Tongue (tissue), 2 donors: ENCODE data around the gene EFCAB6. TPM values are rescaled to one million over a fixed set of nuclear protein-coding genes. Genes with fewer than 3 reads are reported as not detected.
A peak's percentile ranks its signal among the peaks of the same experiment; 100 is the strongest.

Experiments
- DNase-seq: peaks from one replicate; pipeline ENCODE4 v3.0.0-alpha.2; 2015
- total RNA-seq: library from RNA; depleted of rRNA; stranded (reverse); fragments of >200 nt; gene quantifications from one replicate; pipeline ENCODE4 v1.2.3, GENCODE V29; 2014

The EFCAB6 gene
- total RNA-seq, 1 donor from 2014 or later, result 4.7 TPM

DNA sequence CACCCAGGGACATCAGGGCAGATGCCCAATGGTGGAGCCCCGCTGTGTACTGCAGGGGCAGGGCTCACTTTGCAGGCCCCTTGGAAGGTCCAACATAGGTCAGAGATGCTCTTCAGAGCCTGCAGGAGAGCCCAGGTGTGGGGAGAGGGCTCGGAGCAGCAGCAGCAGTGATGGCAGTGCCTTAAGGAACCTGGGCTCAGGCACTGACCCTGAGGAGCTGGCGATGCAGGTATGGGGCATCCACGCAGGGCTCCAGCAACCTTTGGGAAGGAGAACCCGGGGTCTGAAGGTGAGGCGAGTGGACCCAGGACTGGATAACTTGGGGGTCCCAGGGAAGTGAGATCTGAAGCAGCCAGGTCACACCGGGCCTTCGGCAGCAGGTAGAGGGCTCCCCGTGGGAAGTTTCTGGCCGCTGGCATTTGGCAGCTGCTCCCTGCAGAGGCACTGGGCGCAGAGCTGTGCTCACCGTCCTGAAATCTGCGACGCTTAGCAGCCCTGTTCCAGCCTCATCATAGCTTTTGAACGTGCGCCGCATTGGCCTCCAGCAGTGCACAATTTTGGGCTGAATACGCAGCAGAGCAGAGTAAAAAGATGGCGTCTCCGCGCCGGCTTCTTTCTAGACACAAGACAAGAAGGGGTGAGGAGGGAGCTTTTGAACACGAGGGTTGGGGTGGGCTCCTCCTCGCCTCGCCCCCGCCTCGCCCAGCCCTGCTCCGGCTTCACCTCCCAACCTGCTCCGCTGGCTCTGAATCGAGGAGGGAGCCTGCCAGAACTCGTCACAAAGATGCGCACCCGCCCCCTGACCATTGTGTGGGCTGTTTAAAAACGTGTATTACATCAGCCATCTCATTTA lies 281.5 kb downstream of the EFCAB6 start:
- DNase-seq, result peak; percentile 37

DNA sequence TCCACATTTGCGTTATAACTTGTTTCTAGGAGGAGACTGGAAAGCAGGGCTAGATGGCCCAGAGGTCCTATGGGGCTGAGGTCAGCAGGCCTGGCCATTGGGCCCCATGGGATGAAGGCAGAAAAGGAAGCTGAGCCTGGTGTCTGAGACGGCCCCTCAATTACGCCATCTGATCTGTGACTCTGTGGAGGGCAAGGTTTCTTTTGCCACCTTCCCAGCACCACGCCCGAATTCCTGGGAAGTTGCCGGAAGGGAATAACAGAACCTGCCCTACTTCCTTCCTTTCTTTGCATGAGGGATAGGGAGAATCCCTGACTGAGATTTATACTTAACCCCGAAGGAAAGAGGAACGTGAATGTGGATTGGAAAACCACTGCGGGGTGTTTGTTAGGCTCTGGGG lies 282.2 kb downstream of the EFCAB6 start:
- no peak for DNase-seq

DNA sequence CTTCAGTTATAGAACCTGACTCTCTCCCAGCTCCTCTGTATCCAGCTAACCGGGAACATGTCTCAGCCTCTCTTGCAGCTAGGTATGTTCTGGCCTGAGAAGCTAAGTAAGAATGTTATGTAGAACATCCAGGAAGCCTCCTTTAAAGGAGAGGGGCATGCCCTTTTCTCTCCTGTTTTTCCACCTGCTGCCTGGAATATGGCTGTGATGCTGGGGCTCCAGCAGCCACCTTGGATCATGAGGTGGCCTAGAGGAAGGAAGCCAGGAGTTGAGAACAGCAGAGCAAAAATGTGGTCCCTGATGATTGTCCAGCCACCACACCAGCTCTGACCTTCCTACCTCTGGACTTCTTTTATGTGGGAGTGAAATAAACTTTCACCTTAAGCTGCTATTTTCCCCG lies 282.6 kb downstream of the EFCAB6 start:
- no peak for DNase-seq

DNA sequence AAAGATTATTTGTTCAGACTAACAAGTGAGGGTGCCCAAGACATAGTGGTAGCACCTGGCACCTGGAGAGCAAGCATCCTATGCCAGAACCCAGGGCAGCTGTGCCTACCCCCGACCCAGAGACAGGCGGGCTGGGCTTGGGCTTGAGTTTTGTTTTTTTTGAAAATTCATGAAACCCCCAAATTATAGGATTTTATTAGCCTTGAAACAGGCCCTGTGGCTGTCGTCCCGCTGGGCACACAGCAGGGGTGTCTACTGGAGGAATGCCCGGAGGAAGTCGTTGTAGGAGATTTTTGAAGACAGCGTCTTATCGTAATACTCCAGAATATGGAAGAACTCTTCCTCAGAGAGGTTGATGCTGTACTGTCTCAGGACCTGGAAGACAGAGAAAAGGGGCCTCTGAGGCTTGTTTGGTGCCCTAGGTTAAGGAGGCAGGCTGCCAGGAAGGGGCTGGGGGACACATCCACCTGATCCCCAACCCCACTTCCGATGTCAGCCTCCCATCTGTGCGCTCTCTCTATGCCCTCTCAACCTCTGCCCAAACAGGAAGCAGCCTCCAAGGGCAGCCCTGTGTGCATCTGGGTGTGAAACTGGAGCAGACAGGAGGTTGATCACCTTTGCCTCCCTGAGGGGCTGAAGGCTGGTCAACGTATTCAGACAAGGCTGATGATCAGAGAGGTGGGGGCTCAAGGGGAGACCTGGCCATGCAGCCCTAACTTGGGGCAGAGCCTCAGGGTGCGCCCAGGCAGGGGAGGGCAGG lies 283.3 kb downstream of the EFCAB6 start:
- no peak for DNase-seq

DNA sequence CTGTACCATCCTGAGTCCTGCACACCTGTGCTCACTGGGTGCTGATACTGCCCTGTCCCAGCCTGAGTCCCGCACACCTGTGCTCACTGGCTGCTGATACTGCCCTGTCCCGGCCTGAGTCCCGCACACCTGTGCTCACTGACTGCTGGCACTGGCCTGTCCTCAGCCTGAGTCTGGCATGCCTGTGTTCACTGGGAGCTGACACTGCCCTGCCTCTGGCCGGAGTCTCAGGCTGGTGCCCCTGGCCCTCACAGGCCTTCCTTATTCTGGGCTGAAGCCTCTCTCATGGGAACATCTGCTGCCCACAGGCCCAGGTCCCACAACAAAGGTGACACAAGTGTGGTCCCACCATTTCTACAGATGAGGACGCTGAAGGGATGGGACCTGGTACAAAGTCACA lies 285.2 kb downstream of the EFCAB6 start:
- DNase-seq, result no peak

DNA sequence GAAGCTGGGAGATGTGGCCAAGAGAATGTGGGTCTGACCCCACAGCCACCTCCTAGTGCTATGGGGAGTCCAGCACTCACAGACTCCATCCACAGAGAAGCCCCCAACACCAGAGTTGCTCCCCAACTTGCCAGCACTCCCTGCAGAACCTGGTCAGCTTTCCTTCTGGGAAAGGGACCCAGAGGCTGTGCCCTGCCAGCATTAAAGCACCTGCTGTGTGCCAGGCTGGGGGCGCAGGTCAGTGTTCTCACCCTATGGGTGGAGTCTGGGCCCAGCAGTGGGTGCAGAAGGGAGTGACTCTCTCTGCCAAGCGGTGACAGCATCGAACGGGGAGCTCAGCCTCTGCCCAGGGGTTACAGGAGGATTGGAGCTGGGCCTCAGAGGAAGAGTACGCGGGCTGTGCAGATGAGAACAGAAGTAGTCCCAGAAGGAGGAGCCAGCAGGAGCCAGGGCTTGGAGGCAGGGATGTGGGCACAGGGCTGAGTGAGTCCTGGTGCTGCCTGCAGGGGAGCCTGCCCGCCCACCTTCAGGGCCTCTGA lies 285.9 kb downstream of the EFCAB6 start:
- DNase-seq, result no peak

DNA sequence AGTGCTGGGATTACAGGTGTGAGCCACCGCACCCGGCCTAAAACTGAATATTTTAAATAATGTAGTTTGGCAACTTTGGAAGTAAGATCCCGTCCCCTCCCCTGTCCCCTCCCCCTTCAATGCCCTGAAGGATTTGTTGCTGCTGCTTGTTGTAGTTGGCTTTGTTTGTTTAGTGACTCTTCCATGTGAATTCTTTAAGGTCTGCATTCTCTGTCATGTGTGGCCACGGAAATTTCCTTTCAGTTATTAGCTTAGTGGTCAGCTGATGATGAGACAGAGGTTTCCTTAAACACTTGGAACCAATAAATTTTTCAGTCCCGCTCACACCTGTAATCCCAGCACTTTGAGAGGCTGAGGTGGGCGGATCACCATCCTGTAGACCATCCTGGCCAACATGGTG lies 290.4 kb downstream of the EFCAB6 start:
- no peak for DNase-seq

DNA sequence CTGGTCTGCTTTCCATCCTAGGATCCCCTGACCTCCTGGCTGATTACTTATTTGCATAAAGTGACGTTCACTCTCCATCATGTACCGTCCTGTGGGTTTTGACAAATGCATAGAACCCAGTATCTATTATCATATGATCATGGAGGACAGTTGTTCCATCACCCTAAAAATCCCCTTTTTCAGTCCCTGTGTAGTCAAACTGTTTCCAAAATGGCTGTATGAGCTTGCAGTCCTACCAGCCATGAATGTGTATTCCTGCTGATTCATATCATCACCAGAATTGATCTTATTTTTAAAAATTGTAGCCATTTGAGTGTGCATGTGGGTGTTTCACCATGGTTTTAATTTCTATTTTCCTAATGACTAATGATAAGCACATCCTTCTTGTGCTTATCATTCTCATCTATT lies 291.5 kb downstream of the EFCAB6 start:
- DNase-seq, result no peak

DNA sequence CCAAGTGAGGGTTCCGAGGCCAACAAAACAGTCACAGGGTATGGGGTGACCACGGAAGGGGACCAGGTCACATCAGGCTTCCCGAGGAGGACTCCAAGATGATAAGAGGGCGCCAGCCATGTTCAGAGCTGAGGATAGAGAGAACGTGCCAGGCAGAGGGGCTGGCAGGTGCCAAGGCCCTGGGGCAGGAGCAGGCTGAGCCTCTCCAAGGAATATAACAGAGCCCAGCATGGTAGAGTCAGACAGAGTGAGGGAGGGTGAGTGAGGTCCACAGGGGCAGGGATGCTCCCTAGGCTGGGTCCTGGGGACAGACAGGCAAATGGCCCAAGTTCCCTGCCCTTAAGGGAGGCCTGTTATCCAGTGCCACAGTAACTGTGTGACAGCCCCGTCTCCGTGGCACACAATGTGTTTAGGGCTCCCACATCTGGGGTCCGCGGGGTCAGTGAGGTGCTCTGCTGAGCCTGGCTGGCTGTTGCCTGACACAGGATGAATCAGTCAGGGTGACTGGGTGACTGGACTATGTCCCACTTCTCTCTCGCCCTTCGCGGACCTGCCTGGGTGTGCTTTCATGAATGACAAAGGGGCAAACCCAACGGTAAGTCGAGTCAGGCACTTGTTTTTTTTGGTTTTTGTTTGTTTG lies 295.0 kb downstream of the EFCAB6 start:
- no peak for DNase-seq

DNA sequence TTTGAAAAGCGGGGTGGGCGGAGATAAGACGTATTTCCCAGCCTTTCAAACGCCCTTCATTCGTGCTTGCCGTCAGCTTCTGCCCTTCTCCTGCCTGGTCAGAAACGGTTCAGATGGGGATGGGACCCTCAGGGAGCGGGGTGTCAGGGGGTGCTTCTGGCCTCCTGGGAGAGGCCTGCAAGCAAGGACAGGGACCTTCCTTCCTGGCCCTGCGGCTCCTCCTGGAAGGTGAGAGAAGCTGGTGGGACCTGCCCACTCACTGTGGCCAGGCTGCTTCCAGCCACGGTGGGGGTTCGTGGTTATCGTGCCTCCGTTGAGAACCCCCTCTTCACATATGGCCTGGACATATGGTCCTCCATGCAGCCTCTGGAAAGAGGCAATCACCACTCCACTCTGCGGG lies 295.7 kb downstream of the EFCAB6 start:
- DNase-seq, result no peak

DNA sequence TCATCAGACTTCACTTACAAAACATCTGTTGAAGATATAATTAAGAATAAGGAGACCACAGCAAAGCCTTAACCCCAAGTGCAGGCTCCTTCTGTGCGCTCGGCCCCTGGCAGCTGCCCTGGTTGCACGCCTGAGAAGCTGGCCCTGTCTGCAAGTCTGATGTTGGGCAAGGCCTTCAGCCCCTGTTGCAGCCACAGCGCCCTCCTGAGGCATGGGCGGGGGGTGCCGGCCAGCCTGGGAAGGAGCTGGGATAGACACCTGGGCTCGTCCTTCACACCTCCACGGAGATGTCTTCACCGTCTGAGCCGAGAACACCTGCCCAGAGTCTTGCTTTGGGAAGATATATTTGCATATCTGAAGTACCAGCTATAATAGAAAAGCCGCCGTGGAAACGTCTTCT lies 296.2 kb downstream of the EFCAB6 start:
- DNase-seq, result no peak

DNA sequence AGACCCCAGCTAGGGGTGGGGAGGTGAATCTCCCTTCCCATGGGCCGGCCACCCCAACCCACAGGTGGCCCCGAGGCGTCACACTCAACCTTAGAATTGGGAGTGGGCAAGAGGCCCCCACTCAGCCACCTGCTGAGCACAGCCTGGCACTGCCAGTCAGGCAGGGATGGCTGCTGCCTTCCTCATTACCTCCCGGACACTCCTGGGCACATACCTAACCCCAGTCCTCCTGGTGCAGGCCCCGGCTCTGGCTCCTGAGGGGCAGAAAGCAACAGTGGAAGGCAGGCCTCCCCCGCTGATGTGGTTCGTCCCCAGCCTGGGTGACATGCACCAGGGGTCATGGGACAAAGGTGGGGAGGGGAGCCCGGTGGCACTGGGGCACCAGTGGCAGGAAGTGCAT lies 296.7 kb downstream of the EFCAB6 start:
- no peak for DNase-seq

DNA sequence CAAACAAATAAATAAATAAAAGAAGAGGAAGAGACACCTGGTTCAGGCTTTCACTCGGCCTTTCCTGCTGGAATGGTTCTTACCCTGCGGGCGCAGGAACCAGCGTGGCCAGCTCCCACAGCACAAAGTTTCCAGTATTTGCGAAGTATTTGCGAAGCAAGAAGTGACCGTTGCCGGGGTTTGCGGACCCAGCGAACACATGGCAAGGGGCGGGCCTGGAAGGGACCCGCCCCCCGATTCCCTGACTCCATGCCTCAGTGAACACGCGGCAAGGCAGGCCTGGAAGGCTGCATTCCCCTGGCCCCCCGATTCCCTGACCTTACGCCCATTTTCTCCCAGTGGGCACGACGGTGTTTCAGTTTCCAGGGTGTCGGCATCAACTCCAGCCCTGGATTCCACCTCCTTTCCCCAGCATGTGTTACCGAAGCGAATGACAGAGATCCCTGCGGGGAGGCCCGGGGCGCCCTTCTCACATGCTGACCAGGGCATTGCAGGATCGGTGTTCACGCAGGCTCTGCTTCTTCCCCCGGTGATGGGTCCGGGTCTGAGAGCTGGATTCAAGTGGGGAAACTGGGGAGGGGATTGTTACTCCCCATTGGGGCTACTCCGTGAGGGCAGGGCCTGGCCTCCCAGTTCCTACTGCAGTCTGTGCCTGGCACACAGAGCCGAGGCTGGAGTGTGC lies 297.5 kb downstream of the EFCAB6 start:
- no peak for DNase-seq

DNA sequence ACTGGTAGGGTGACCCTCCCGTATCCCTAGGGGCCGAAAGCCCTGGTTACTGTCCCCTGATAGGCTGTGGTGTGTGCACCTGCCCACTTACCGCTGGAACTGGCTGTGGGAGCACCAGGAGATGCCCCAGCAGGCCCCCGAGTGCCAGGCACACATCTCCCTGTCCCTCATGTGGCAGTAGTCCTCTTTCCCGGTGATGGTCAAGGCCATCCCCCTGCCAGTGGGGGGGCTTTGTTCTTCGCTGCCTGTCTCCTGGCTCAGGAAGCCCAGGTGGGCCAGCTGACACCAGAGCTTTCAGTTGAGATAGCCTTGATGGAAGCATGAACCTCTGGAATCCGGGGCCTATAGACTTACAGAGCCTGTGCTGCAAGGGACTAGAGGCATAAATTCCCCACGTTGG lies 299.8 kb downstream of the EFCAB6 start:
- no peak for DNase-seq

DNA sequence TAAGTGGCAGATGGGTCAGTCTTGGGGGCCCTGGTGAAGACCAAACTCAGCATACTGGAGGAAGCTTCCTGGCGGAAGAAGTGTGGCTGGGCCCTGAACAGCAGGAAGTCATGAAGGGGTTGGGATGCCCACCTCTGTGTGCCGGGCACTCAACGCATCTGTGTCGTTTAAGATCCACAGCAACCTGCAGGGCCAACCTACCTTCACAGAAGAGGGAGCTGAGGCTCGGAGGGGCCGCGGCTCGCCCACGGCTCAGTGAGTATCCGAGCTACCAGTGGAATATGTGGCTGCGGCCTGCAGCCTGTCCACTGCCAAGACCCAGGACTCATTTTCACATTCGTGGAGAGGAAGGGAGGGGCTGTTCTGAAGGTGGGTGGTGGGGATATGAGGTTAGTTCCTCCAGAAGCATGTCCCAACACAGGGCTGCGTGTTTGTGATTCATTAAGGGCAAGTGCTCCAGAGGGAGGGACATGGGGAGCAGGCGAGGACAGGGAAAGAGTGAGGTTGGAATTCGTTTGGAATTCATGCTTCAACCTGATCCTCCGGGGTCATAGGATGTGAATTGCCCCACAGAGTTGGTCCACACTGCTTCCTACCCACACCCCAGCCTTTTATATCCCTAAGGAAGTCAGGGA lies 300.7 kb downstream of the EFCAB6 start:
- DNase-seq, result no peak

DNA sequence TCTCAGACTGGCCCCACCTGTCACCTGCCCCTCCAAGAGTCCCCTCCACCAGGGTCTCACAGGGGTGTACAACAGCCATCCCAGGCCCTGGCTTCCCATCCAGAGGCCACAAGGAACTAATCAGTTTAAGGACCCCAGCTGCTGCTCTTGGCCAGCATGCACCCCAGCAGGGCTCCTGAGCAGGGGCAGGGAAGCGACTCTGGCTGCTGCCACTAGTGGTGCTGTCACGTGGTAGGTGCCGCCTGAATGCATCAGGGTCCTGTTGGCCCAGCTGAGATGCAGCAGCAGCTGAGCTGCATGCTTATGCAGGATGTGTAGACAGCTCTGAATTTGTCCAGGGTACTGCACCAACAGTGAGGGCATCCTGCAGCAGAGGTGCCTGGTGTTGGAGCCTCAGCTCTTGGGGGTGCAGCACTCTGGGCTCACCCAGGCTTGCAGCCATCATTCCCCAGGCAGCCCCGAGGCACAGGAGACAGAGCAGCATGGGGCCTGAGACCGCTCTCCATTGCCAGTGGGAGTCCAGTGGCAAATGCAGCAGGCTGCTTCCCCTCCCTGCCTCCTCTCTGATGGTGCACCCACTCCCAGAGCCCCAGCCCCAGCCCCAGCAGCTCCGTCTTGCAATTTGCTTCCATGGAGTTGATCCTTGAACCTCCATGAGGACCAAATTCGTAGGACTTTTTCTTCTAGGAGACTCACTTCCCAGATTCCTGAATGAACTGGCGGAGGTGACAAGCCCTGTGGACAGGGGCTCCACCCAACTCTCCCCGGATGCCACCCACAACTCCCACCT lies 301.6 kb downstream of the EFCAB6 start:
- no peak for DNase-seq

DNA sequence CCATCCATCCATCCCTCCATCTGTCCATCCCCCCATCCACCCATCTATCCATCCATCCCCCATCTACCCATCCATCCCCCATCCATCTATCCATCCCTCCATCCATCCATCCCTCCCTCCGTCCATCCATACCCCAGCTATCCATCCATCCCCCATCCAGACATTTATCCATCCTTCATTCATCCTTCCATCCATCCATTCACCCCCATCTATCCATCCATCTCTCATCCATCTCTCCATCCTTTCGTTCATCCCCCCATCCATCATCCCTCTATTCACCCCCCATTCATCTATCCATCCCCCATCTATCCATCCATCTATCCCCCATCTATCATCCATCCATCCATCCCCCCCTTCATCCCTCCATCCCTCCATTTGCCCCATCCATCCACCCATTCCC lies 302.8 kb downstream of the EFCAB6 start:
- no peak for DNase-seq

DNA sequence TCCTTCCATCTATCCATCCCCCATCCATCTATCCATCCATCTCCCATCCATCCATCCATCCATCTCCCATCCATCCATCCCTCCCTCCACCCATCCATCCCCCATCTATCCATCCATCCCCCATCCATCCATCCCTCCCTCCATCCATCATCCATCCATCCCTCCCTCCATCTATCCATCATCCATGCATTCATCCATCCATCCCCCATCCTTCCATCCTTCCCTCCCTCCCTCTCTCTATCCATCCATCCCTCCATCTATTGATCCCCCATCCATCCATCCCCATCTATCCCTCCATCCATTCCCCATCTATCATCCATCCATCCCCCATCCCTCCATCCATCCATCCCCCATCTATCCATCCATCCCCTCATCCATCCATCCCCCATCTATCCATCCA lies 303.6 kb downstream of the EFCAB6 start:
- no peak for DNase-seq

DNA sequence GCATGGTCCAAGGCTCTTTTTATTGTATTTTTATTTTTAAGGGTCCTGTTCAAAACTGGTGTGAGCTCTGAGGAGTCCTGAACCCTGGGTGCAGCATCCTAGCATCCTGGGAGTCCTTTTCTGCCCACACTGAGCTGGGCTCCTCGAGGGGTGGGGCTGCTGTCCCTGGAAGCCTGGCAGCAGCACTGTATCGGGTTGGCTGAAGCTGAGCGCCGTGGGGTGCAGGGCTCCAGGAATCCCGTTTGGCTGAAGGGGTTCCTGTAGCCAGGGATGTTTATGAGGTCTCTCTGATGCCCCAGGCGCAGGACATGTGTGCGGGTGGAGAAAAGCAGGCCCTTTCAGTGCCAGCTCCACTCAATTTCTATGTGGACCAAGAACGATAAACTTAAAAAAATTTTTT lies 304.9 kb downstream of the EFCAB6 start:
- DNase-seq, result no peak

DNA sequence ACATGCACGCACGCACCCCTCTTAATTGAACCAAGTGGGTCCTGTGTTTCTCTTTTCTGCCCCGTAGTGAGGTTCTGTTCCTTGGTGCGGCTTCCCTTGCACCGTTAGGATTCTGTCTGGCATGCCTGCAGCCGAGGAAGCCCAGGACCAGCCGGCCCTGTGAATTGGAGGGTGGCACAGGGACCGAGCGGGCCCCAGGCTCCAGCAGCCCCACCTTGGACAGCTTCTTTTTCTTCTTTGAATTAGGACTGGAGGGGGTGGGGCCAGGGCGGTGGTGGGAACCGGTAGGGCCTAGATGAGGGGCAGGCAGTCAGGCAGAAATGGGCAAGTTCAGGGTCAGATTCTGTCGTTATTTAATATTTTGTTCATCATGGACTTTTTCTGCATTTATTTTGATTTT lies 305.6 kb downstream of the EFCAB6 start:
- no peak for DNase-seq

DNA sequence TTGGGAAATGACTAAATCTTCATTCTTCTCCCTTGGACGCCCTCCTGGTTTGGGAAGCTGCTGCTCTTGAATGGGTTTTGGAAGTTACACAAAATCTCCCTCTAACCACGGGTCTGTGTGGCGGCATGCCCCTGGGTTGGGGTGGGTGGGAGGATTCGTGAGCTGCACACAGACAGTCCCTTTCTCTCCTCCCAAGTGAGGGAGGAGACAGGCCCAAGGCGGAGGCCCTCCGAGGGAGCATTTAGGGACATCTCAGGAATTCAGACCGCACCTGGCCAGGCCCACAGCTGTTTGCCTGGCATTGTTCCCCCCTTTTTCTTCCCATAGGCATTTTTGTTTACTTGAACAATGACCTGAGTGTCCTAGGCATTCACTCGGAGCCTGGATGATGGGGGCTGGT lies 306.2 kb downstream of the EFCAB6 start:
- no peak for DNase-seq
